SK-MEL-5 (cell line): ENCODE results near the gene PANK3. TPM values are rescaled to one million over a fixed set of nuclear protein-coding genes. Genes with fewer than 3 reads are reported as not detected.
A peak's percentile ranks its signal among the peaks of the same experiment; 100 is the strongest.

Experiments
- DNase-seq: peaks from one replicate; pipeline ENCODE4 v3.0.0-alpha.2; 2016; ENCODE audit warnings: low read depth, low spot score
- in situ Hi-C: cut with HindIII; loops from 2 replicates; pipeline ENCODE4 v1.10.0; 2016; ENCODE audit warnings: low sequenced_read_pairs, high pct_unique_total_duplicates, low pct_unique_long_range_greater_than_20kb
- polyA plus RNA-seq, 2 experiments: library from polyadenylated mRNA; depleted of rRNA; stranded (reverse); fragments of >200 nt; gene quantifications; 2 replicates each; pipeline ENCODE4 v1.2.3, GENCODE V29; 2015
- total RNA-seq: library from RNA; depleted of rRNA; stranded (reverse); fragments of >200 nt; shearing (Covaris generic); gene quantifications from 2 replicates; pipeline ENCODE4 v1.2.3, GENCODE V29; 2014; rRNA removed

Gene PANK3
- 48.8 and 49.0 TPM in 2 replicates for total RNA-seq
- 18.4 and 25.5 TPM in 2 replicates for polyA plus RNA-seq (2015; cell fraction: cytosol; rRNA removed)
- 26.3 and 29.3 TPM in 2 replicates for polyA plus RNA-seq (2015; cell fraction: nucleus; rRNA removed)

DNA sequence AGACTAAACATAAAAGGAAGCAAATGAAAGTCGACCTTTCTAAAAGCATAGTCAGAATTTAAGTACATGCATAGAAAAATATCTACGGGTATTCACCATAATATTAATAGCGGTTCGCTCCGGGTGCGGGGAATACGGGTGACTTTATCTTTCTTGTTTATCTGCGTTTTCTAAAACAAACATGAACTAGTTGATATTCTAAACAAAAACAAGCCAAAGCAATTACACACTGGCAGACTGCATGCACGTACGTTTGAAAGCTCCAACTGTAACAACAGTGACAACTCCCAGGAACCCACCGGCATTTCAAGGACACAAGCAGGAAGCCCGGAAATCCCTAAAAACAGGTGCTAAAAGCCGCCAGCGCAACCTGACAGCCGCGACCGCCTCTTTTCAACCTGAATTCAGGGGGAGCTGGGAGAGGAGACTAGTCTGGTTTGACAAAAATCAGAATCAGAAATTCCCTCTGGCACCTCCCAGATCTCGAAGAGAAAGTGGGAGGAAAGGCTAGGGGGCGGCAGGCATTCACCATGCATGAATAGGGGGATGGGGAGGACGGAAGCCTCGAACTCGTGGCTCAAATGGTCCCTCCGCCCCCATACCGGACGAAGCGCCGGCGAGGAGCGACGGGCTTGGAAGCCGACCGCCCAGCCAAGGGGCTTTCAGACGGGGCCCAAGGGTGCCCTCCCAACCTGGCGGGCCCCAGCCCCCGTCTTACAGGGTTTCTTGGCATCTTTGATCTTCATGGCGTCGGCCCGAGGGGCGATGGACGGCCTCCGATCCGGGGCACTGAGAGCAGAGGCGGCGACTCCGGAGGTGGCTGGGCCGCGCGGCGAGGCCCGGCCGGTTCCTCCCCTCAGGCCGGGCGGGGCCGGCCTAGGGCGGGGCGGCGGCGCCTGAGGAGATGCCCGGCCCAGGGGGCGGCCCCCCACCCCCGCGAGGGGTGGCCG is at the start of gene PANK3:
Gene PANK3, minus strand, starts transcription at position 831 of the 950 bp plus-strand sequence. Its CDS starts 85 bp downstream, at position 746.
- DNase-seq = peak; percentile 73
- in situ Hi-C loops = no loop called here

DNA sequence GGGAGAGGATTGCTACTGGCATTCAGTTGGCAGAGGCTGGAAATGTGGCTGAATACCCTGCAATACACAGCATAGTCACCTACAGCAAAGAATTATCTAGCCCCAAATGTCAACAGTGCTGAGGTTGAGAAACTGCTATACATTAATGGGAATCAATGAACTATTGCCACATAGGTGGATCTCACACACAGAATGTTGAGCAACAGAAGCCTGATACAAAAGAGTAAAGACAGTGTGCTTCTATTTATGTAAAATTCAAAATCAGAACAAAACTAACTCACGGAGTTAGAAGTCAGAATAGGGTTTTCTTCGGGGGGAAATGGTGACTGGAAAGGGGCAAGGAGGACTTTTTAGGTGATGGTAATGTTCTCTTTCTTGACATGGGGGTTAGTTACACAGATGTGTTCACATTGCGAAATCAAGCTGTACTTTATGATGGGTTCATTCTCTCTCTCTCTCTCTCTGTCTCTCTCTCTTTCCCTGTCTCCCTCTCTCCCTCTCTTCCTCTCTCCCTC is 45.7 kb upstream of the PANK3 start:
- DNase-seq = no peak
- in situ Hi-C loops = no loop called here

- in situ Hi-C loops = no loop called here
- no peak for DNase-seq
Observed at GRCh38 chr5:168620807-168621206, 41.6 kb upstream of the PANK3 start.

DNA sequence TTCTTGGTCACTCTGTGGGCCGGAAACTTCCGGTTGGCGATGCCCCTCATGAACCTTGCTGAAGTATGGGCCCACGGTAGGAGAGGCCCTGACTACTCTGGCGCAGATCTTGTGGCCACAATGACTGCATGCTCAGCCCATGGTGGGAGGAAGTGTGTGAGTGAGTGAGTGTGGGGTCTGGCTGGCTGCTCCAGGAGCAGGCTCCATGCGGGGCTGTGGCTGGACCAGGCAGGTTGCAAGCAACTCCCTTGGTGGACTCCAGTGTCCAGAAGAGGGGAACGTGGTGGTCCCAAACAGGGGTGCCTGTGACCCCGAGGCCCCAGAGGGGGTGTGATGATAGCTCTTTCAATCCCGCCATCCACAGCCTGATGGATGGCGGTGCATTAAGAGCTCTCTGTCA is 35.5 kb upstream of the PANK3 start:
- in situ Hi-C loops = no loop called here
- no peak for DNase-seq

DNA sequence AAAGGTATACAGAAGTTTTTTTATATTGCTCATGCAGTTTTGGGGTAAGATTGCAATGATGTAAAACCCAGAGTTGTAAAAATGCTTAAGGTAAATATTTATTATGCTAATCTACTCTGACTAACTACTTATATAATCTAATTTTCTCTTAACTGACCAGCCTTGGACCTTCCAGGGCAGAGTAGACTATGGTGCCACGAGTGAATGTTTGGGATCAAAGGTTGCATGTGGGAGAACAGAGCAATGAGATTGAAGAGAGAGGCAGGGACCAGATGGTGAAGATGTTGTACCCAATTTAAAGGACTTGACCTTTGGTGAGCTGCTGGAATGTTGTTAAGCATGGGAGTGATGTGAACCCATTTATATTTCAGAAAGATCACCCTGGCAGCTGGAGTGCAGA is 34.8 kb upstream of the PANK3 start:
- in situ Hi-C loops = no loop called here
- no peak for DNase-seq

DNA sequence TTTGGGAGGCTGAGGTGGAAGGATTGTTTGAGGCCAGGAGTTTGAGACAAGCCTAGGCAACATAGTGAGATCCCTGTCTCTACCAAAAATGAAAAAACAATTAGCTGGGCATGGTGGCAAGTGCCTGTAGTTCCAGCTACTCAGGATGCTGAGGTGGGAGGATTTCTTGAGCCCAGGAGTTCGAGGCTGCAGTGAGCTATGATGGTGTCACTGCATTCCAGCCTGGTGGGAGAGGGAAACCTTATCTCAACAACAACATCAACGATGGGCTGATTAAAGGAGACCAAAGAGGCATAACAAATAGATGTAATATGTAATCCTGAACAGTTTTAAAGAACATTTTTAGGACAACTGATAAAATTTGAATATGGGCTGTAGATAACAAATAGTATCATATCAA is 34.2 kb upstream of the PANK3 start:
- in situ Hi-C loops = no loop called here
- DNase-seq = no peak

GRCh38 chr5:168612996-168613395 is 33.8 kb upstream of the PANK3 start:
- in situ Hi-C loops = no loop called here
- no peak for DNase-seq

DNA sequence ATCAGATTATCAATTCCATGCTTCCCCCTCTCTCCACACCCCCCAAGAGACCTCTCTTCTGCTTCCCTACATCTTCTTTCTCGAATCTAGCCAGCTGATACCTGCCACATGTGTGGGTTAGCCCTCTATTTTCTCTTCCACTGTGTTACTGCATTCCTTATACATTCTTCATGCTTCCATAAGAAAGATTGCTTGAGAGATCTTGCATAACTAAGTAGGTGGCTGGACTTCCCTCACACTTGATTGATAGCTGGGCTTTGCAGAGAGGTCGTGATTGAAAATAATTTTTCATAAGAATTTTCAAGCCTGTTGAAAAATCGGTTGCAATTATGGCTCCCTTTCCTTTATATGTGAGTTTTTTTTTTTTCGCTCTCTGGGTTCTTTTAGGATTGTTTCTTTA is 33.0 kb upstream of the PANK3 start:
- DNase-seq = no peak
- in situ Hi-C loops = no loop called here

DNA sequence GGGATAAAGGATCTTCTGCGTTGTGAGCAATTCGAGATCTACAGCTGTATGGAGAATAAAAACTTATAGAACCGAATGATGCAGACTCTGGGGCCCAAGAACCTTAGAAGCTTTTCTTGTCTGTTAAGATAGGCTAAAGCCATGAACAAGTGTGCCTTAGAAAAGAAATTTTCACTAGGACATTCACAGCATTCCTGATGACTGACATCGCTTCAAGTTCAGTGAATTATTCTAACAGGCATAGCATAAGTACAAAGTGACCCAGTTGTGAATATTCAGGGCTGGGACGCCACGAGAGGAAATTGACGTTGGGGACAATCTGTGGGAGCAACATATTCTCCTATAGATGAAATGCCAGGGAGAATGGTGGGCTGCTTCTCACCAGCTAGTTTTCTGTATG is 32.0 kb upstream of the PANK3 start:
- in situ Hi-C loops = no loop called here

DNA sequence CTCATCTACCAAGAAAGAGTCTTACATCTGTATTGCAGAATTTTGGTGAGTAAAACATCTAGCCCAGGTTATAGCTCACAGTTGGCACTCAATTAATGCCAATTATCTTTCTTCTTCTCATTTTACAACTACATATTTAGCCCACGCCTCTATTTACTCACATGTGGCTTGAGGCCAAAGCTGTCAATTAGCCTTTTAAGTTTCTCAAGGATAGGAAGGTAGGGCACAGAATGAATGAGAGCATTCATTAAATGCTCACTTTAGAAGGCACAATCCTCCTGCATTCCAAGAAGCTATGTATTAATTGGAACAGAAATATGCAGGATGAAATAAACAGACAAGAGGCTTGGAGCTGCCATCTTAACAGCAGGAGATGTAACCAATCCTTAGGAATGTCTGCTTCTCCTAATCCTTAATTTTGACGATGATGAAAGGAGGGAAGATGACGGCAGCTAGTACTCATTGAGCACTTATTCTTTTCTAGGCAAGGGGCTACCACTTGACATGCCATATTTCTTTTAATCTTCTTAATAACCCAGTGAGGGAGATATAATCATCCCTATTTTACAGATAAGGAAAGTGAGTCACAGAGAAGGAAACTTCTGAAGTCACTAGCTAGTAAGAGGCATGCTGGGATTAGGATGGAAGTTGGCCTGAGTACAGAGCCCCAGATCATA is 30.8 kb upstream of the PANK3 start:
- no peak for DNase-seq

More for the DNA sequence above, 32.0 kb upstream of the PANK3 start:
- no peak for DNase-seq

DNA sequence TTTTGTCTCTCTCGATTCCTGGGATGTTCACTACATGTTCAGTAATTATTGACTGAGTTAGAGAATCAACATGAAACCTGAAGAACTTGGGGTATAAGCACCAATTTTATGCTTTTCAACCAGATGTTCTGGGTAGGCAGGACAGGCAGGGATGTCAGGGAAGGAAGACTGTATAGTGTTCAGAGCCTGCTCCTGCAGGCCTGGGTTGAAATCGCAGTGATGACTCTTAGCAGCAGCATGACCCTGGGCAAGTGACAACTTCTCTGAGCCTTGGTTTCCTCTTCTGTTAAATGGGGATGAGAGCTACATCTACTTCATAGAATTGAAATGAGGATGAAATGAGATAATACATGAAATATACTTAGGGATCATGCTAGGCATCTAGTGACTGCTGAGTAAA is 29.7 kb upstream of the PANK3 start:
- in situ Hi-C loops = no loop called here
- DNase-seq = no peak

More for the DNA sequence above, 30.8 kb upstream of the PANK3 start:
- in situ Hi-C loops = no loop called here

DNA sequence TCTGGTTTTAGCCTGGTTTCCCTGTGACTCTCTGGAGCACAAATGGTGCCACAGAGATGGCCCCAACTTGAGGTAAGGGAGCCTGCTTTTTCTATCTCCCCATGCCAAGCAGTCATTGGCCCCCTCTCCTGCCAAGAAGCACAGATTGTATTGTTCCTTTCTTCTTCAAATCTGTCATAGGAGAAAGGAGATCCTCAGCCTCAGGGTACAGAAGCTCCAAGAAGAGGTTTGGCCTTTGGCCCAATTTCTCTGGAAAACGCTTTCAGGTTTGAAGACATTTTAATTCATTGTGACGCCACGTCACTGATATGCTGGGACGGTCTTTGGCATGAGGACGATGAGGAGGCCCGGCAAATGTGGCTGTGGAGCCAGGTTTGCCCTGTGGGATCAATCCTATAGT is 29.2 kb upstream of the PANK3 start:
- in situ Hi-C loops = no loop called here
- no peak for DNase-seq

- in situ Hi-C loops = no loop called here
- no peak for DNase-seq
Observed at GRCh38 chr5:168607946-168608345, 28.8 kb upstream of the PANK3 start.

DNA sequence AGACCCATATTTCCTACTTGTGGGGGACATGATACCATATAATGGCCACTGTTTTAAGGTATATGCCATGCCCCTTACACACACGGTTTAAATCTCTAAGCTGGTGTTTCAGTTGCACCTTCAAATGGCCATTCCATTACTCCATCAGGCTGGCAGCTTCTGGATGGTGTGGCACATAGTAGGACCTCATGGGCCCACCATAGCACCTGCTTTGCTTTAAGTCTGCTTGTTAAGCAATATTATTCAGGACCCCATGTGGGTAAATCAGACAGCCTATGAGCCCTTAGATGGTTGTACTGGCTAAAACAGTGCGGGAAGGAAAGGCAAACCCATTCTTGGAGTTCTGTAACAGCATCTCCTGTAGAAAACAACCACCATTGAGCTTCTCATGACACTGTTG is 27.4 kb upstream of the PANK3 start:
- no peak for DNase-seq
- in situ Hi-C loops = no loop called here

- in situ Hi-C loops = no loop called here
- DNase-seq = no peak
Observed at GRCh38 chr5:168604436-168604835, 25.3 kb upstream of the PANK3 start.

DNA sequence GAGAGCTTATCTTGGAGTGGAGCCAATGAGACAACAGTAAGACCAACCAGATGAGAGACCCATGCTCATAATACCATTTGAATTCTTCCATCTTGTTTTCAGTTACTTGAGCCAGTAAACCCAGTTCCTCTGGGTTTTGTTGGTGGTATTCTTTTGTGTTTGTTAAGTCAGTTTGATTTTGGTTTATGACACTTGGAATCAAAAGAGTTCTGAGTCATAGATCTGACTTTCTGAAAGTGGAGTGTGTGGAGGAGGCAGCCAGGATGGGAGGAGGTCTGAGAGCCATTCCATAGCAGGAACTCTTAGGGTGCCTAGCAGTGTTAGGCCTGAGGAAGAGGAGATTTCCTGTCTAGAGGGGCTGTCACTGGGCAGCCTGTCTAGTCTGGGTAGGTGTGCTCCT is 24.6 kb upstream of the PANK3 start:
- in situ Hi-C loops = no loop called here
- no peak for DNase-seq

- no peak for DNase-seq
- in situ Hi-C loops = no loop called here
Observed at GRCh38 chr5:168602517-168602916, 23.3 kb upstream of the PANK3 start.

DNA sequence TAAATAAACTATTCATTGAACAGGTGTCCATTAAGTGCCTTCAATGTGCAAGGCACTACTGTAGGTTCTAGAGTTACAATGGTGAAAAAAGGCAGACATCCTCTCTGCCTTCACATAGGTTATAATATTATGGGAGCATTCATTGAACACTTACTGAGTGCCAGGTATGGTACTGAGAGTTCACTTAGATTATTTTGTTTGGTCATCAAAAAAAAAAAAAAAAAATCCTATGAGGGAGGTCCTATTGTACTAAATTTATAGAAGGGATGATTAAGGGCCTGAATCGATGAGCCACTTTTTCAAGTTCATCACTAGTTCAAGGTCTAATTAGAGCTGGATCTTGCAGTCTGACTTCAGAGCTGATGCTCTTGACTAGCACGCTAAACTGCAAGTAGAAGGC is 22.8 kb upstream of the PANK3 start:
- in situ Hi-C loops = no loop called here
- no peak for DNase-seq
